ENCODE results near the gene ZSCAN1.

DNA sequence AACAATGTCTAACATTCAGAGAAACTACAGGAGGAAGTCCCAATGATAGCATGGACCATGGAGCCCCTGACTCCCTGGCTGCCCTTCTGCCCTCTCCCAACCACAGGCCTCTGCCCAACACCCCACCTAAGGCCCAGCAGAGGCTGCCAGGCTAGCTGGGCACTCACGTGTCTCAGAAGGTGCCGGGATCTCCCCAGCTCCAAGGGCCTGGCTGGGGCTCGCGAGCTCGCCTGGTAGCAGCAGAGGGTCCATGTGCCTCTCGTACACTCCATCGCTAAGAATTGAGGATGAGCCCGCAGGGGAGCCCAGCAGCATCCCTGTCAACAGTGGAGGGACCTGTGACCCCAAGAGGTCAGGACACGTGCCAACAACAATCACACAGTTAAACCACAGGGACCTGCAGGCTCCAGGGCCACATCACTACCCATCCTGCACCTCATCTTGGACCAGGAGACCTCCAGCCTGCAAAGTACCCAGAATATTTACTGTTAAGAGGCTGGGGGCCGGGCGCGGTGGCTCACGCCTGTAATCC lies 54.8 kb downstream of the ZSCAN1 start:
- TF ChIP-seq, protein P1, sequence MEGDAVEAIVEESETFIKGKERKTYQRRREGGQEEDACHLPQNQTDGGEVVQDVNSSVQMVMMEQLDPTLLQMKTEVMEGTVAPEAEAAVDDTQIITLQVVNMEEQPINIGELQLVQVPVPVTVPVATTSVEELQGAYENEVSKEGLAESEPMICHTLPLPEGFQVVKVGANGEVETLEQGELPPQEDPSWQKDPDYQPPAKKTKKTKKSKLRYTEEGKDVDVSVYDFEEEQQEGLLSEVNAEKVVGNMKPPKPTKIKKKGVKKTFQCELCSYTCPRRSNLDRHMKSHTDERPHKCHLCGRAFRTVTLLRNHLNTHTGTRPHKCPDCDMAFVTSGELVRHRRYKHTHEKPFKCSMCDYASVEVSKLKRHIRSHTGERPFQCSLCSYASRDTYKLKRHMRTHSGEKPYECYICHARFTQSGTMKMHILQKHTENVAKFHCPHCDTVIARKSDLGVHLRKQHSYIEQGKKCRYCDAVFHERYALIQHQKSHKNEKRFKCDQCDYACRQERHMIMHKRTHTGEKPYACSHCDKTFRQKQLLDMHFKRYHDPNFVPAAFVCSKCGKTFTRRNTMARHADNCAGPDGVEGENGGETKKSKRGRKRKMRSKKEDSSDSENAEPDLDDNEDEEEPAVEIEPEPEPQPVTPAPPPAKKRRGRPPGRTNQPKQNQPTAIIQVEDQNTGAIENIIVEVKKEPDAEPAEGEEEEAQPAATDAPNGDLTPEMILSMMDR (IDR thresholded peaks at IDR 0.05): no peak
- TF ChIP-seq POLR2A (IDR thresholded peaks at IDR 0.05): no peak
